ENCODE measurements around the gene ENTHD1. TPM values are rescaled to one million over a fixed set of nuclear protein-coding genes. Genes with fewer than 3 reads are reported as not detected.

ENTHD1 gene
- total and polyA plus RNA-seq, 2 of the 4 experiments (the other 2 are of a cell fraction): not detected

DNA sequence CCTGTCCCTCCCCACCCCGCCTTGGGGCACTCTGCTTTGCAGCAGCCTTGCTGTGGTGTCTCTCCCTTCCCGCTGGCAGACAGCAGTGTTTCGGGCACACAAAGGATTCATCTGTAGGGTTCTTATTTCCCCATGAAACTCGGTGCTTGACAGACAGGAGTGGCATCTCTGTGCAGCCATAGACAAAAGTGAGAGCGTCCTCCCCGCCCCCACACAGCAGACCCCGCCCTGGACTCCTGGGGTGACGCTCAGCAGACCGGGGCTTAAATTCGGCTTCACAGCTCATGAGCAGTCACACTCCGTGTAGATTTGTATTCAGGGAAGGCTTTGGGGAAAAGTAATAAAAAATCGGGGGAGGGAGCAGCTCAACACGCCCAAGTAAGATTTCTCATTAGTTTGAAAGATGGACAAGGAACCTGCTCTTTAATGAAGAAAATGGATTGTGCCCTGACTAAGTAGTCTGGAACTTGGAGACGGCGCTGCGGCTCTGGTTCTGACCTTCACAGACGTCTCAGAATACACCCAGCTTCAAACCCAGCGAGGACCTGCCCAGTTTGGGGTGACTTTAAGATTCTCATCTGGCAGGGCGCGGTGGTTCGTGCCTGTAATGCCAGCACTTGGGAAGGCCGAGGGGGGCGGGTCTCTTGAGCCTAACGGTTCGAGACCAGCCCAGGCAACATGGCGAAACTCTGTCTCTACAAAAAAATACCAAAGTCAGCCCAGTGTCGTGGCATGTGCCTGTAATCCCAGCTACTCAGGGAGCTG, 187.0 kb downstream of the ENTHD1 start:
- no peak overlapping the region for H2BK15ac ChIP-seq (ENCODE audit: low read depth, low read length)
- H4K5ac ChIP-seq (ENCODE audit: low read depth, low read length): no peak overlapping the region
- no peak overlapping the region for H3K18ac ChIP-seq (ENCODE audit: low read depth, low read length)
- peaks cover 57% of the 10 kb centered on the region for H3K27me3 ChIP-seq (ENCODE audit: control insufficient read depth, insufficient read depth, low read length)
- CTCF ChIA-PET: interaction anchor here (0.6 kb wide), 1 partner anchor 11 kb away, joined by 3 read pairs; no protein-coding TSS in a partner anchor
- H3K23ac ChIP-seq (ENCODE audit: low read depth, low read length): no peak overlapping the region
- H2BK5ac ChIP-seq (ENCODE audit: low read depth, low read length, poor library complexity, severe bottlenecking): no peak overlapping the region
- H3K79me1 ChIP-seq (ENCODE audit: low read depth in 1 of 2, low read length in 2 of 2): no peaks in the 10 kb centered on the region
- H2BK20ac ChIP-seq (ENCODE audit: low read depth, low read length): no peak overlapping the region
- H3K4me3 ChIP-seq (ENCODE audit: insufficient read depth, low read depth, low read length): no peak overlapping the region
- no peaks in the 10 kb centered on the region for H4K20me1 ChIP-seq (ENCODE audit: insufficient read depth, low read length)
- WGBS, 2 experiments (ENCODE audit: extremely low coverage in 2 of 2, insufficient read length in 1 of 2): 85% methylated on average over 15 of the region's 27 CpGs; no CpG with 5 or more reads in 1 of the 2 experiments
- intact Hi-C loops (cut with micrococcal nuclease) (no loop called here), in situ Hi-C loops (cut with MboI; ENCODE audit: low sequenced_read_pairs) (no loop called here), dilution Hi-C loops (cut with HindIII; ENCODE audit: low sequenced_read_pairs, unreplicated experiment) (no loop called here)
- H4K91ac ChIP-seq (ENCODE audit: insufficient read depth, low read depth, low read length): no peak overlapping the region
- H3K4me2 ChIP-seq (ENCODE audit: low read depth, low read length): no peak overlapping the region
- H2BK120ac ChIP-seq (ENCODE audit: low read depth, low read length): no peak overlapping the region
- H3K14ac ChIP-seq (replicated peaks; ENCODE audit: low read depth, low read length): no peak overlapping the region
- TF ChIP-seq, protein P1, sequence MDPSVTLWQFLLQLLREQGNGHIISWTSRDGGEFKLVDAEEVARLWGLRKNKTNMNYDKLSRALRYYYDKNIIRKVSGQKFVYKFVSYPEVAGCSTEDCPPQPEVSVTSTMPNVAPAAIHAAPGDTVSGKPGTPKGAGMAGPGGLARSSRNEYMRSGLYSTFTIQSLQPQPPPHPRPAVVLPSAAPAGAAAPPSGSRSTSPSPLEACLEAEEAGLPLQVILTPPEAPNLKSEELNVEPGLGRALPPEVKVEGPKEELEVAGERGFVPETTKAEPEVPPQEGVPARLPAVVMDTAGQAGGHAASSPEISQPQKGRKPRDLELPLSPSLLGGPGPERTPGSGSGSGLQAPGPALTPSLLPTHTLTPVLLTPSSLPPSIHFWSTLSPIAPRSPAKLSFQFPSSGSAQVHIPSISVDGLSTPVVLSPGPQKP (IDR thresholded peaks at IDR 0.05; ENCODE audit: borderline replicate concordance, low read depth, low read length): no peak
- TF ChIP-seq, protein P2, sequence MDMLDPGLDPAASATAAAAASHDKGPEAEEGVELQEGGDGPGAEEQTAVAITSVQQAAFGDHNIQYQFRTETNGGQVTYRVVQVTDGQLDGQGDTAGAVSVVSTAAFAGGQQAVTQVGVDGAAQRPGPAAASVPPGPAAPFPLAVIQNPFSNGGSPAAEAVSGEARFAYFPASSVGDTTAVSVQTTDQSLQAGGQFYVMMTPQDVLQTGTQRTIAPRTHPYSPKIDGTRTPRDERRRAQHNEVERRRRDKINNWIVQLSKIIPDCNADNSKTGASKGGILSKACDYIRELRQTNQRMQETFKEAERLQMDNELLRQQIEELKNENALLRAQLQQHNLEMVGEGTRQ (IDR thresholded peaks at IDR 0.05; ENCODE audit: low read depth, low read length): no peak
- no peak overlapping the region for H2AK9ac ChIP-seq (replicated peaks; ENCODE audit: low read depth, low read length, poor library complexity)
- no TSS peak for BruUV-seq (replicated peaks)
- no peak overlapping the region for H4K8ac ChIP-seq (ENCODE audit: low read depth in 2 of 2, low read length in 2 of 2)
- ATAC-seq (ENCODE audit: low read depth) (no peak), DNase-seq (no peak)
- no peaks in the 10 kb centered on the region for H3K9me3 ChIP-seq (ENCODE audit: control insufficient read depth, insufficient read depth, low read length)
- H2AK5ac ChIP-seq (ENCODE audit: low read depth, low read length): no peak overlapping the region
- H3K4me1 ChIP-seq (ENCODE audit: control insufficient read depth, insufficient read depth, low read length): peaks cover 6% of the 10 kb centered on the region; the same call in 1 of the 2 replicates
- peak overlapping the region; percentile 14 for H2AFZ ChIP-seq (replicated peaks; ENCODE audit: low read length, poor library complexity)
- no peaks in the 10 kb centered on the region for H3K36me3 ChIP-seq (ENCODE audit: control insufficient read depth, insufficient read depth, low read length)
- H3K4ac ChIP-seq (ENCODE audit: low read depth, low read length): no peak overlapping the region
- POLR2A ChIA-PET (ENCODE audit: unreplicated experiment): no interaction called here
- no peak overlapping the region for H3K56ac ChIP-seq (ENCODE audit: extremely low read depth, insufficient read depth, low read length)
- H3K9me1 ChIP-seq (ENCODE audit: insufficient read depth, low read length): no peaks in the 10 kb centered on the region
- no peak overlapping the region for H3K9ac ChIP-seq (ENCODE audit: low read depth, low read length)
- H3K27ac ChIP-seq (ENCODE audit: insufficient read depth, low read length): no peak overlapping the region
